Subcutaneous adipose tissue (tissue), 4 donors: ENCODE measurements around the gene DNAJB6. TPM values are rescaled to one million over a fixed set of nuclear protein-coding genes. Genes with fewer than 3 reads are reported as not detected.

Experiments
- total RNA-seq, 4 donors: library from RNA; depleted of rRNA; stranded (reverse); fragments of >200 nt; gene quantifications; one replicate each; pipeline ENCODE4 v1.1.0, GENCODE V29; 2016
- TF ChIP-seq, protein P1 (sequence below): fragments of 450-650 bp; IDR thresholded peaks from one replicate; pipeline ENCODE4 v1.5.1; 2016; ENCODE audit warnings: low read depth, mild to moderate bottlenecking, control low read depth, antibody characterized with exemption, moderate library complexity

Gene DNAJB6
- total RNA-seq, 4 donors from 2014 or later: 87.5 to 138 (median 92.7) TPM

DNA sequence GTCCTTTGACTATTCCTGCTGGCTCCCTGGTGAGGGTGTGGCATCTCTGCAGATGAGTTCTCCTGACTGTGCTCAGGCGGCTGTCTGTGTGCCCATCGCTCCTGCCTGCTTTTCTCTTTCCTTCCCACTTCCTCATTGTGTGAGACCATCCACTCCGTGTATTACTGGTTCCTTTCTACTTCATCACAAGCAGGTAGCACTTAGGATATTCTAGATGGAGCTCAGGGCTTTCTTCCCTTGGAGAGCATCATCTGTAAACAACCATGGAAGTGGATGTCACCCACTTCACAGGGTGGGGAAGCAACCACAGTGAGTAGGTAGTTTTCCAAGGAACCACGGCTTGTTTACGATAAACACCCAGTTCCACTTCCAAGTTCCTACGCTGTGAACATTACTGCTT lies 15.7 kb downstream of the DNAJB6 start:
- TF ChIP-seq, protein P1, sequence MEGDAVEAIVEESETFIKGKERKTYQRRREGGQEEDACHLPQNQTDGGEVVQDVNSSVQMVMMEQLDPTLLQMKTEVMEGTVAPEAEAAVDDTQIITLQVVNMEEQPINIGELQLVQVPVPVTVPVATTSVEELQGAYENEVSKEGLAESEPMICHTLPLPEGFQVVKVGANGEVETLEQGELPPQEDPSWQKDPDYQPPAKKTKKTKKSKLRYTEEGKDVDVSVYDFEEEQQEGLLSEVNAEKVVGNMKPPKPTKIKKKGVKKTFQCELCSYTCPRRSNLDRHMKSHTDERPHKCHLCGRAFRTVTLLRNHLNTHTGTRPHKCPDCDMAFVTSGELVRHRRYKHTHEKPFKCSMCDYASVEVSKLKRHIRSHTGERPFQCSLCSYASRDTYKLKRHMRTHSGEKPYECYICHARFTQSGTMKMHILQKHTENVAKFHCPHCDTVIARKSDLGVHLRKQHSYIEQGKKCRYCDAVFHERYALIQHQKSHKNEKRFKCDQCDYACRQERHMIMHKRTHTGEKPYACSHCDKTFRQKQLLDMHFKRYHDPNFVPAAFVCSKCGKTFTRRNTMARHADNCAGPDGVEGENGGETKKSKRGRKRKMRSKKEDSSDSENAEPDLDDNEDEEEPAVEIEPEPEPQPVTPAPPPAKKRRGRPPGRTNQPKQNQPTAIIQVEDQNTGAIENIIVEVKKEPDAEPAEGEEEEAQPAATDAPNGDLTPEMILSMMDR: no peak

DNA sequence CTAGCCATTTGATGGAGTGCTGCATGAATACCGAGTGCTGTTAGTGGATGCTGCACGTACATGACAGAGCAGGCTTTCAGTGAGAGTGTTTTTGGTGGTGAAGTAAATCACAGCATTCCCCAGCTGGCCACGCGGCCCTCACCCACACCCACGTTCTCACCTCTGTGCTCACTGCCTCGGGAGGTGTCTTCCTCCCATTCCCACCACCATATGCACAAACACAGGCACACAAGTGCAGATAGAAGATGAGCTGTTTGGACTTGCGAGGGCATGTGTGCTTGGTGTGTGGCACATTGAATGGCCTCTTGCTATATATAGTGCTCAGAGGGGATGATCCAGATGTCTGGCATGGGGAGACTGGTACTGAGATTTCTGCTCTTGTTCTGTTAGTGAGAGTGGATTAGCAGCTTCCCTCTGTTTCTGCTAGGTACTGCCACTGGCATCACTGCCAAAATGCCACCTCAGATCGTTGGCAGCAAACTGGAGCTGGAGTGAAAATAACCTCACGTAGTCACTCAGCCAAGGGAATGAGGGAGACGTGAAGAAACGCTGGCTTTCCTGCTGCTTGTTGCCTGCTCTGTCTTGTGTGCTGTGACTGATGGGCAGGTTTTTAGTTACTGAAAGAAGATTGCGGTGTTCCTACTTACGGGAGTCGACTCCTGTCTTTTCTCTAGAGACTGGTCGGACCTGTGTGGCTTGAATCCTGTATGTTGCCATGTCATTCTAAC lies 19.1 kb downstream of the DNAJB6 start:
- TF ChIP-seq, protein P1: no peak

DNA sequence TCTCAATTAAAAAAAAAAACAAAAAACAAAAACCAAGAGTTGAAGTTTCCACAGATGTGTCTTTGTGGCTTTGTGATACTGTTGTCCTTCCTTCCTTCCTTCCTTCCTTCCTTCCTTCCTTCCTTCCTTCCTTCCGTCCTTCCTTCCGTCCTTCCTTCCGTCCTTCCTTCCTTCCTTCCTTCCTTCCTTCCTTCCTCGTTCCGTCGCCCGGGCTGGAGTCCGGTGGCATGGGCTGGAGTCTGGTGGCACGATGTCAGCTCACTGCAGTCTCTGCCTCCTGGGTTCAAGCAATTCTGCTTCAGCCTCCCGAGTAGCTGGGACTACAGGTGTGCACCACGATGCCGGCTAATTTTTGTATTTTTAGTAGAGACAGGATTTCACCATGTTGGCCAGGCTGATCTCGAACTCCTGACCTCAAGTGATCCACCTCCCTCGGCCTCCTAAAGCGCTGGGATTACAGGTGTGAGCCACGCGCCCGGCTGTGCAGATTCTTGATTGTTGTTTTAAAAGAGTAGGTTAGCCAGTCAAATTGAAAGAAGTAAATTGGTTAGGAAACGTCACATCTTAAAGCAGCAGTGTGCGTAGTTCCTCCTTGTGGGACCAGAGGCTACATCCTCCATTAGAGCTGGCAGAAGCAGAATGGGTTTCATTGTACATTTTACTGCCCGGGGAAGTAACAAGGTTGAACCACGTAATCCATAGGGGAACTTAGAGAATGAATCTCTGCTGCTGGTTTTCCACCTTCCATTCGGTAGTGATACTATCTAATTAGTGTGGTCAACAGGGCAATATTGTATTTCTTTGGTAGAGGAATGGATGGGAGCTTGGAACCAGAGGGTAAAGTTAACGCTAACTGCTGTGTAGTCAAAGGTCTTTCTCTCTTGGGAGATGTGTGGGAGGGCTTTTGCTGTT lies 20.6 kb downstream of the DNAJB6 start:
- TF ChIP-seq, protein P1: no peak

DNA sequence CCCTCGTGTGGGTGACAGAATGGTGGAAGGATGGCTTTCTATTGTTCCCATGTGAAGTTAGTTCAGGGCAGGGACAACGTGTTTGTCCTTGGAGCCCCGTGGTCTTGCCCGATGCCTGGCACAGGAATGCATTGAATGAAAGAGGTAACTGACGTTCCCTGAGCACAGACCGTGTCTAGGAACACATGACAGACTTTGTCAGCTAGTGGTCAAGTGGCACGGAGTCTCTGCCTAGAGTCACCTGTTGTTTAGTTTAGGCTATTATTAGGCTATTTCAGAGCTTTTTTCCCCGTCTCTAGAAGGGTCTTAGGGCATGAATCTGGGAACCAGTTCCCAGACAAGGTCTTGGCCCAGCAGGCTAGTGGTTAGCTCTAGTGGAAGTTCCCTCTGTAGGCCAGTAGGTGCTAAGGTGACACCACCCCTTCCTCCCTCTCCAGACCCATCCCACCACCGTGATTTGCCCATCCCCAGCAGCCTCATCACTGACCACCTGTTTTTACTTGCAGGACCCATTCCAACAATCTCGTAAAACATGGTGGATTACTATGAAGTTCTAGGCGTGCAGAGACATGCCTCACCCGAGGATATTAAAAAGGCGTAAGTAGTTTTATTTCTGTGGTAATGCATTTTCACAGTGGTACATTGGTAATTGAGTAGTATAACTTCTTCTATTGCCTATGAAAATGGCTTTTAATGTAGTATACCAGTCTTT lies 21.4 kb downstream of the DNAJB6 start:
- TF ChIP-seq, protein P1: no peak

DNA sequence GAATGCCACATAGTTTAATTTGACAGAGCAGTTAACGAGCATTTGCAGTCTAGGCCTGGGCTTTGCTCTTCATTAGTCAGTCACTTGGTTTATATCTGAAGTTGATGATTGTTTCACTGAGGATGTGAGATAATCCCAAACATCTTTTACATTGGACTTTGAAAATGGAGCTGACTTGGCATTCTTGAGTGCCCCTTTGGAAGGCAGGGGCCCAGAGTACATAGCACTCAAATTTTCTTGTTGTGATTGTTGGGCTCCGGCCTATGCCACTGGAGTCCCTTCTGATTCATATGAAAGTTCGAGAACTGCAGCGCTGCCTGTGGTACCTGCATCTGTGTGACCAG lies 21.9 kb downstream of the DNAJB6 start:
- TF ChIP-seq, protein P1: no peak

DNA sequence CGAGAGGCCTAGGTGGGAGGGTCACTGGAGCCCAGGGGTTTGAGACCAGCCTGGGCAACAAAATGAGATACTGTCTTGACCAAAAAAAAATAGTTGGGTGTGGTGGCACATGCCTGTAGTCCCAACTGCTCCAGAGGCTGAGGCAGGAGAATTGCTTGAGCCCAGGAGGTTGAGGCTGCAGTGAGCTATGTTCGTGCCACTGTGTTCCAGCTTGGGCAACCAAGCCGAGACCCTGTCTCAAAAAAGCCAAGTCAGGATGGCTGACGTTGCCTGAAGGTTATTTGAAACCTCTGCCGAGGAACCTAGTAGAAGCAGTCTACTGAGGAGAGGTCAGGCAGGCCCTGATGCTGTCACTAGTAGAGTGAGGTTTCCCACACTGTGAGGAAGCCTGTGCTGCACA lies 22.8 kb downstream of the DNAJB6 start:
- TF ChIP-seq, protein P1: no peak
